ENCODE measurements around the gene MAST2. TPM values are rescaled to one million over a fixed set of nuclear protein-coding genes. Genes with fewer than 3 reads are reported as not detected.

Gene MAST2
- total and polyA plus RNA-seq, 2 of the 13 experiments (the other 11 are each of a cell fraction or from before 2014, with no cell fraction given) = 15.3 to 23.0 TPM

DNA sequence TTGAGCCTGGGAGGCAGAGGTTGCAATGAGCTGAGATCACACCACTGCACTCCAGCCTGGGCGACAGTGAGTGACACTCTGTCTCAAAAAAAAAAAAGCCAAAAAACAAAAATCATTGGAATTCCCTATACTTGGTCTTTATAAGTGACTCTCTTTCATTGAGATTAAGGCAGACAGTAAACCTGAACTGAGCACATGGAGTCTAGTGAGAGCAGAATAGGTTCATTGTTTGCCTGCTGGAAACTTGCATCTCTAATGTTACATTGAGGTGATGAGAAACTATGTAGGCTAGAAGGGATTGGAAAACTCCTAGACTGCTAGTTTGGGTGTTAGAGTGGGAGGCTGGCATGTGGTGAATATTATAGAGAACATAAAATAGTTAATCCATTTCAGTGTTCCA lies 25.4 kb downstream of the MAST2 start:
- WGBS (ENCODE audit: low lambda C conversion rate) = 91% methylated on average over 1 of the region's 1 CpG
- Histone ChIP-seq H3K27ac (ENCODE audit: extremely low read length, insufficient read depth, low read length) (no peak overlapping the region), H3K9ac (ENCODE audit: insufficient read depth, low read depth, low read length) (no peak overlapping the region), H3K79me2 (ENCODE audit: insufficient read depth, low read length) (peaks cover 7% of the 10 kb centered on the region), H3K4me3 (replicated peaks in 1 of 3; ENCODE audit: insufficient read depth in 1 of 3, low read depth in 2 of 3, low read length in 3 of 3) (no peak overlapping the region), H3K4me1 (ENCODE audit: insufficient read depth, low read length) (peaks cover 11% of the 10 kb centered on the region), H3K27me3 (ENCODE audit: control insufficient read depth in 1 of 2, insufficient read depth in 2 of 2, low read length in 2 of 2) (no peaks in the 10 kb centered on the region), H3K9me3 (ENCODE audit: low read length) (no peaks in the 10 kb centered on the region), H3K4me2 (ENCODE audit: low read depth, low read length) (no peak overlapping the region), H4K20me1 (ENCODE audit: insufficient read depth, low read length) (no peaks in the 10 kb centered on the region), H2AFZ (ENCODE audit: low read length) (no peak overlapping the region), H3K36me3 (replicated peaks in 1 of 2; ENCODE audit: control insufficient read depth in 1 of 2, insufficient read depth in 2 of 2, low read length in 2 of 2) (peaks cover 9 to 63% of the 10 kb centered on the region in 2 experiments)
- intact Hi-C loops (cut with micrococcal nuclease; ENCODE audit: unreplicated experiment) (no loop called here), in situ Hi-C loops (cut with HindIII; ENCODE audit: extremely low pct_ligation_motif_present, low pct_unique_long_range_greater_than_20kb) (loop anchor here (5.0 kb wide), 1 partner anchor 48 kb away; no protein-coding TSS in a partner anchor)
- CTCF ChIA-PET (ENCODE audit: low intra/inter-chr PET ratio, low total read pairs) = no interaction called here
- POLR2A ChIA-PET = no interaction called here
- no peak for FAIRE-seq
- no peak for ATAC-seq
- no peak for DNase-seq (ENCODE audit: low spot score)
- no TSS peak for BruUV-seq (replicated peaks)
- TF ChIP-seq ONECUT2 (CRISPR knock-in tag; IDR thresholded peaks at IDR 0.05) (no peak), ZNF496 (CRISPR knock-in tag; IDR thresholded peaks at IDR 0.05; ENCODE audit: insufficient replicate concordance) (no peak), IRX3 (CRISPR knock-in tag; IDR thresholded peaks at IDR 0.05; ENCODE audit: borderline replicate concordance, low read depth) (no peak), CHD4 (IDR thresholded peaks at IDR 0.05; ENCODE audit: borderline replicate concordance, low read length) (no peak), NFKB2 (CRISPR knock-in tag; IDR thresholded peaks at IDR 0.05; ENCODE audit: borderline replicate concordance) (no peak), ZNF749 (CRISPR knock-in tag; IDR thresholded peaks at IDR 0.05; ENCODE audit: borderline replicate concordance) (no peak), ARID2 (CRISPR knock-in tag; IDR thresholded peaks at IDR 0.05; ENCODE audit: borderline replicate concordance) (no peak), SPEN (CRISPR knock-in tag; IDR thresholded peaks at IDR 0.05; ENCODE audit: low read depth) (no peak), AHR (CRISPR knock-in tag; IDR thresholded peaks at IDR 0.05) (no peak), MED13 (CRISPR knock-in tag; IDR thresholded peaks at IDR 0.05) (no peak), ZNF3 (CRISPR knock-in tag; IDR thresholded peaks at IDR 0.05) (no peak), FOXO1 (CRISPR knock-in tag; IDR thresholded peaks at IDR 0.05) (no peak), RFX5 (IDR thresholded peaks at IDR 0.05; ENCODE audit: low read depth, low read length) (no peak), RAD51 (IDR thresholded peaks at IDR 0.05; ENCODE audit: borderline replicate concordance) (no peak), ARHGAP35 (CRISPR knock-in tag; IDR thresholded peaks at IDR 0.05; ENCODE audit: borderline replicate concordance) (no peak)
- TF ChIP-seq, protein P1, sequence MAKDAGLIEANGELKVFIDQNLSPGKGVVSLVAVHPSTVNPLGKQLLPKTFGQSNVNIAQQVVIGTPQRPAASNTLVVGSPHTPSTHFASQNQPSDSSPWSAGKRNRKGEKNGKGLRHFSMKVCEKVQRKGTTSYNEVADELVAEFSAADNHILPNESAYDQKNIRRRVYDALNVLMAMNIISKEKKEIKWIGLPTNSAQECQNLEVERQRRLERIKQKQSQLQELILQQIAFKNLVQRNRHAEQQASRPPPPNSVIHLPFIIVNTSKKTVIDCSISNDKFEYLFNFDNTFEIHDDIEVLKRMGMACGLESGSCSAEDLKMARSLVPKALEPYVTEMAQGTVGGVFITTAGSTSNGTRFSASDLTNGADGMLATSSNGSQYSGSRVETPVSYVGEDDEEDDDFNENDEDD (CRISPR knock-in tag; IDR thresholded peaks at IDR 0.05; ENCODE audit: borderline replicate concordance) = no peak
- TF ChIP-seq, protein P2, sequence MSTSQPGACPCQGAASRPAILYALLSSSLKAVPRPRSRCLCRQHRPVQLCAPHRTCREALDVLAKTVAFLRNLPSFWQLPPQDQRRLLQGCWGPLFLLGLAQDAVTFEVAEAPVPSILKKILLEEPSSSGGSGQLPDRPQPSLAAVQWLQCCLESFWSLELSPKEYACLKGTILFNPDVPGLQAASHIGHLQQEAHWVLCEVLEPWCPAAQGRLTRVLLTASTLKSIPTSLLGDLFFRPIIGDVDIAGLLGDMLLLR (CRISPR knock-in tag; IDR thresholded peaks at IDR 0.05) = no peak
- TF ChIP-seq, protein P3, sequence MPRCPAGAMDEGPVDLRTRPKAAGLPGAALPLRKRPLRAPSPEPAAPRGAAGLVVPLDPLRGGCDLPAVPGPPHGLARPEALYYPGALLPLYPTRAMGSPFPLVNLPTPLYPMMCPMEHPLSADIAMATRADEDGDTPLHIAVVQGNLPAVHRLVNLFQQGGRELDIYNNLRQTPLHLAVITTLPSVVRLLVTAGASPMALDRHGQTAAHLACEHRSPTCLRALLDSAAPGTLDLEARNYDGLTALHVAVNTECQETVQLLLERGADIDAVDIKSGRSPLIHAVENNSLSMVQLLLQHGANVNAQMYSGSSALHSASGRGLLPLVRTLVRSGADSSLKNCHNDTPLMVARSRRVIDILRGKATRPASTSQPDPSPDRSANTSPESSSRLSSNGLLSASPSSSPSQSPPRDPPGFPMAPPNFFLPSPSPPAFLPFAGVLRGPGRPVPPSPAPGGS (CRISPR knock-in tag; IDR thresholded peaks at IDR 0.05) = no peak
- TF ChIP-seq, protein P4, sequence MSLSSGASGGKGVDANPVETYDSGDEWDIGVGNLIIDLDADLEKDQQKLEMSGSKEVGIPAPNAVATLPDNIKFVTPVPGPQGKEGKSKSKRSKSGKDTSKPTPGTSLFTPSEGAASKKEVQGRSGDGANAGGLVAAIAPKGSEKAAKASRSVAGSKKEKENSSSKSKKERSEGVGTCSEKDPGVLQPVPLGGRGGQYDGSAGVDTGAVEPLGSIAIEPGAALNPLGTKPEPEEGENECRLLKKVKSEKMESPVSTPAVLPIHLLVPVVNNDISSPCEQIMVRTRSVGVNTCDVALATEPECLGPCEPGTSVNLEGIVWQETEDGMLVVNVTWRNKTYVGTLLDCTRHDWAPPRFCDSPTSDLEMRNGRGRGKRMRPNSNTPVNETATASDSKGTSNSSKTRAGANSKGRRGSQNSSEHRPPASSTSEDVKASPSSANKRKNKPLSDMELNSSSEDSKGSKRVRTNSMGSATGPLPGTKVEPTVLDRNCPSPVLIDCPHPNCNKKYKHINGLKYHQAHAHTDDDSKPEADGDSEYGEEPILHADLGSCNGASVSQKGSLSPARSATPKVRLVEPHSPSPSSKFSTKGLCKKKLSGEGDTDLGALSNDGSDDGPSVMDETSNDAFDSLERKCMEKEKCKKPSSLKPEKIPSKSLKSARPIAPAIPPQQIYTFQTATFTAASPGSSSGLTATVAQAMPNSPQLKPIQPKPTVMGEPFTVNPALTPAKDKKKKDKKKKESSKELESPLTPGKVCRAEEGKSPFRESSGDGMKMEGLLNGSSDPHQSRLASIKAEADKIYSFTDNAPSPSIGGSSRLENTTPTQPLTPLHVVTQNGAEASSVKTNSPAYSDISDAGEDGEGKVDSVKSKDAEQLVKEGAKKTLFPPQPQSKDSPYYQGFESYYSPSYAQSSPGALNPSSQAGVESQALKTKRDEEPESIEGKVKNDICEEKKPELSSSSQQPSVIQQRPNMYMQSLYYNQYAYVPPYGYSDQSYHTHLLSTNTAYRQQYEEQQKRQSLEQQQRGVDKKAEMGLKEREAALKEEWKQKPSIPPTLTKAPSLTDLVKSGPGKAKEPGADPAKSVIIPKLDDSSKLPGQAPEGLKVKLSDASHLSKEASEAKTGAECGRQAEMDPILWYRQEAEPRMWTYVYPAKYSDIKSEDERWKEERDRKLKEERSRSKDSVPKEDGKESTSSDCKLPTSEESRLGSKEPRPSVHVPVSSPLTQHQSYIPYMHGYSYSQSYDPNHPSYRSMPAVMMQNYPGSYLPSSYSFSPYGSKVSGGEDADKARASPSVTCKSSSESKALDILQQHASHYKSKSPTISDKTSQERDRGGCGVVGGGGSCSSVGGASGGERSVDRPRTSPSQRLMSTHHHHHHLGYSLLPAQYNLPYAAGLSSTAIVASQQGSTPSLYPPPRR (CRISPR knock-in tag; IDR thresholded peaks at IDR 0.05; ENCODE audit: borderline replicate concordance) = no peak

All from HepG2 (cell line).